Astrocyte (in vitro differentiated cells and primary cell): ENCODE measurements around the gene TRIM74.
"Not testable (repeated sequence)": the region's sequence is repeated elsewhere in the genome, so short reads cannot be mapped to it uniquely, and the experiment has no call there.

ENCODE experiments used
- EZH2 ChIP-seq: IDR thresholded peaks from 2 replicates; pipeline ENCODE4 v1.6.1; 2012; ENCODE audit warnings: mild to moderate bottlenecking, low read length, inconsistent platforms; ENCODE audit not compliant: insufficient read depth
- TF ChIP-seq, protein P1 (sequence below): IDR thresholded peaks from 2 replicates; pipeline ENCODE4 v1.5.1; 2011; ENCODE audit warnings: low read depth, mild to moderate bottlenecking, inconsistent platforms, low read length, moderate library complexity; ENCODE audit not compliant: insufficient read depth

DNA sequence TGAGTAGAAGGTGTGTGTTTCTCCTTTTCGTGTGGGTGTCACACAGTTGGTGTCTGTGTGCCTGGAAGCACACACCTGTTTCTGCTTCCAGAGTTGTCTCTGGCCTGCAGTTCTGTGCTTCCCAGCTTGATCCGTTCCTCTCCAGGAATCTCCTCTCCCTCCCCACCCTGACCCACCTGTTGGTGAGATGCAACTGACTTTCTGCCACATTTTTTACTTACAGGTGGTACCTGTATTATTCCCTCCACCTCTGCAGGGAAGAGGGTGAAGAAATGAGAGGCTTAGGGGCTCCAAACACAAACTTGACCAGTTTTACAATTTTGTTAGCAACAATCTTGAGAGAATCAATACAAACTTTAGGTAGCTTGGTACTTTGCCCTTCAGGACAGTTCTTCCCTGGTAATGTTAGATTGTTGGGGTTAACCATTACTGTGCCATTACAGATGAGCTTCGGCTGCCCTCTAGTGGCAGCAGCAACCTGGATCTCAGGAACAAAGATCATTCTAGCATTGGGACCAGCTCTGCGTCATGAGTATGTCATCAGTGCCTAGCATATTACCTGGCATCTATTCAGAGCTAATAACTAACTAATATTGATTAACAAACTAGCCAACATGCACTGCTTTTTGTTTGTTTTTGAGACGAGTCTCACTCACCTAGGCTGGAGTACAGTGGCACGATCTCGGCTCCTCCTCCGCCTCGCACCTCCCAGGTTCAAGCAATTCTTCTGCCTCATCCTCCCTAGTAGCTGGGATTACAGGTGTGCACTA is 54.3 kb downstream of the TRIM74 start:
- TF ChIP-seq, protein P1, sequence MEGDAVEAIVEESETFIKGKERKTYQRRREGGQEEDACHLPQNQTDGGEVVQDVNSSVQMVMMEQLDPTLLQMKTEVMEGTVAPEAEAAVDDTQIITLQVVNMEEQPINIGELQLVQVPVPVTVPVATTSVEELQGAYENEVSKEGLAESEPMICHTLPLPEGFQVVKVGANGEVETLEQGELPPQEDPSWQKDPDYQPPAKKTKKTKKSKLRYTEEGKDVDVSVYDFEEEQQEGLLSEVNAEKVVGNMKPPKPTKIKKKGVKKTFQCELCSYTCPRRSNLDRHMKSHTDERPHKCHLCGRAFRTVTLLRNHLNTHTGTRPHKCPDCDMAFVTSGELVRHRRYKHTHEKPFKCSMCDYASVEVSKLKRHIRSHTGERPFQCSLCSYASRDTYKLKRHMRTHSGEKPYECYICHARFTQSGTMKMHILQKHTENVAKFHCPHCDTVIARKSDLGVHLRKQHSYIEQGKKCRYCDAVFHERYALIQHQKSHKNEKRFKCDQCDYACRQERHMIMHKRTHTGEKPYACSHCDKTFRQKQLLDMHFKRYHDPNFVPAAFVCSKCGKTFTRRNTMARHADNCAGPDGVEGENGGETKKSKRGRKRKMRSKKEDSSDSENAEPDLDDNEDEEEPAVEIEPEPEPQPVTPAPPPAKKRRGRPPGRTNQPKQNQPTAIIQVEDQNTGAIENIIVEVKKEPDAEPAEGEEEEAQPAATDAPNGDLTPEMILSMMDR: peak; percentile 77
- TF ChIP-seq EZH2: not testable (repeated sequence)
